CD4-positive, alpha-beta T cell treated with Interleukin-15 for 4 hours (primary cell): ENCODE results near the gene SMG7.
A peak's percentile ranks its signal among the peaks of the same experiment; 100 is the strongest.

Experiments
- DNase-seq: peaks from one replicate; pipeline ENCODE4 v3.0.0-alpha.2; 2020; ENCODE audit warnings: low spot score

The SMG7 gene

GRCh38 chr1:183567584-183567983 is 95.3 kb downstream of the SMG7 start:
- DNase-seq: peak; percentile 13

- no peak for DNase-seq
Measured at GRCh38 chr1:183568176-183569021, 96.1 kb downstream of the SMG7 start.

- DNase-seq: no peak
Measured at GRCh38 chr1:183569141-183569540, 96.8 kb downstream of the SMG7 start.

- DNase-seq: no peak
Measured at GRCh38 chr1:183569801-183570200, 97.5 kb downstream of the SMG7 start.

- no peak for DNase-seq
Measured at GRCh38 chr1:183570451-183570850, 98.2 kb downstream of the SMG7 start.

- DNase-seq: no peak
Measured at GRCh38 chr1:183571678-183572268, 99.5 kb downstream of the SMG7 start.

GRCh38 chr1:183572721-183573120 is 100.4 kb downstream of the SMG7 start:
- DNase-seq: no peak

GRCh38 chr1:183575606-183576005 is 103.3 kb downstream of the SMG7 start:
- DNase-seq: no peak

GRCh38 chr1:183576537-183576936 is 104.2 kb downstream of the SMG7 start:
- DNase-seq: no peak

GRCh38 chr1:183577897-183578465 is 105.7 kb downstream of the SMG7 start:
- DNase-seq: no peak

- DNase-seq: no peak
Measured at GRCh38 chr1:183578856-183579255, 106.6 kb downstream of the SMG7 start.

- peak; percentile 24 for DNase-seq
Measured at GRCh38 chr1:183580281-183580682, 108.0 kb downstream of the SMG7 start.

GRCh38 chr1:183582021-183582713 is 109.9 kb downstream of the SMG7 start:
- DNase-seq: no peak

- no peak for DNase-seq
Measured at GRCh38 chr1:183583466-183583865, 111.2 kb downstream of the SMG7 start.

GRCh38 chr1:183584147-183584546 is 111.8 kb downstream of the SMG7 start:
- no peak for DNase-seq

GRCh38 chr1:183585038-183585437 is 112.7 kb downstream of the SMG7 start:
- DNase-seq: no peak

GRCh38 chr1:183586455-183586854 is 114.2 kb downstream of the SMG7 start:
- DNase-seq: no peak

GRCh38 chr1:183586926-183587325 is 114.6 kb downstream of the SMG7 start:
- no peak for DNase-seq

- no peak for DNase-seq
Measured at GRCh38 chr1:183588827-183589226, 116.5 kb downstream of the SMG7 start.

GRCh38 chr1:183589384-183589783 is 117.1 kb downstream of the SMG7 start:
- no peak for DNase-seq

- DNase-seq: no peak
Measured at GRCh38 chr1:183589874-183590243, 117.6 kb downstream of the SMG7 start.

- peak; percentile 50 for DNase-seq
Measured at GRCh38 chr1:183590244-183591191, 118.2 kb downstream of the SMG7 start, which contains the start of gene NCF2. NCF2 (minus strand) TSS chr1:183590459; CDS start chr1:183590329, 130 bp downstream.
